Cardiac fibroblast (primary cell): Measurements from ENCODE around the gene WWC2.

Experiments
- DNase-seq, 2 donors: peaks; one replicate each; pipeline versions ENCODE4 v3.0.0 to v3.0.0-alpha.2; 2010; ENCODE audit warnings: low read depth in 2 of 2
- H3K4me3 ChIP-seq, 2 donors: replicated peaks in 1 of 2; 1 replicate in 1 of 2; 2 replicates in 1 of 2; pipeline ENCODE4 v1.5.1; 2011; ENCODE audit warnings: low read depth in 2 of 2, low read length in 2 of 2, mild to moderate bottlenecking in 2 of 2, moderate library complexity in 1 of 2
- CTCF ChIP-seq: IDR thresholded peaks from one replicate; pipeline ENCODE4 v1.5.1; 2011; ENCODE audit warnings: low read depth, mild to moderate bottlenecking, low read length, inconsistent platforms

The WWC2 gene

GRCh38 chr4:183369073-183369472, 270.0 kb downstream of the WWC2 start:
- no peak for TF ChIP-seq CTCF
- no peak for DNase-seq
- no peak overlapping the region for H3K4me3 ChIP-seq
